Osteoblast (primary cell): ENCODE data around the gene PHLDA3. TPM values are rescaled to one million over a fixed set of nuclear protein-coding genes. Genes with fewer than 3 reads are reported as not detected.

ENCODE experiments used
- DNase-seq: peaks from one replicate; pipeline ENCODE4 v3.0.0; 2011; ENCODE audit warnings: low spot score, mixed read lengths; ENCODE audit not compliant: insufficient read length; ENCODE audit errors: missing footprints
- H2AFZ ChIP-seq: 2 replicates; pipeline ENCODE4 v1.6.0; 2011; ENCODE audit warnings: mild to moderate bottlenecking, low read length
- H3K27ac ChIP-seq: 2 replicates; pipeline ENCODE4 v1.5.1; 2011; ENCODE audit warnings: mild to moderate bottlenecking, low read depth, low read length, moderate library complexity
- H3K27me3 ChIP-seq: 2 replicates; pipeline ENCODE4 v1.6.0; 2012; ENCODE audit warnings: mild to moderate bottlenecking, control low read depth, inconsistent platforms, low read length, moderate library complexity; ENCODE audit not compliant: insufficient read depth
- H3K36me3 ChIP-seq: 2 replicates; pipeline ENCODE4 v1.5.1; 2011; ENCODE audit warnings: mild to moderate bottlenecking, low read length, control low read depth, moderate library complexity; ENCODE audit not compliant: insufficient read depth
- H3K4me1 ChIP-seq: 2 replicates; pipeline ENCODE4 v1.5.1; 2011; ENCODE audit warnings: mild to moderate bottlenecking, low read length, control low read depth, moderate library complexity; ENCODE audit not compliant: insufficient read depth
- H3K4me2 ChIP-seq: 2 replicates; pipeline ENCODE4 v1.6.0; 2011; ENCODE audit warnings: mild to moderate bottlenecking, low read length; ENCODE audit not compliant: insufficient read depth
- H3K4me3 ChIP-seq: fragments of 200-600 bp; sonication (generic); 3 replicates; pipeline ENCODE4 v1.5.1; 2012; ENCODE audit warnings: mild to moderate bottlenecking, low read length, inconsistent platforms; ENCODE audit not compliant: insufficient read depth
- H3K79me2 ChIP-seq: 2 replicates; pipeline ENCODE4 v1.6.0; 2012; ENCODE audit warnings: mild to moderate bottlenecking, low read length, control low read depth, inconsistent platforms; ENCODE audit not compliant: insufficient read depth
- H3K9me3 ChIP-seq: 2 replicates; pipeline ENCODE4 v1.5.1; 2011; ENCODE audit warnings: low read depth, low read length, control low read depth
- H4K20me1 ChIP-seq: 2 replicates; pipeline ENCODE4 v1.6.0; 2012; ENCODE audit warnings: mild to moderate bottlenecking, low read length, control low read depth; ENCODE audit not compliant: insufficient read depth
- CTCF ChIP-seq: IDR thresholded peaks from 2 replicates; pipeline ENCODE4 v1.5.1; 2011; ENCODE audit warnings: mild to moderate bottlenecking, low read depth, low read length, moderate library complexity; ENCODE audit errors: extremely low read depth
- total RNA-seq: library from RNA; depleted of rRNA; stranded (reverse); fragments of >200 nt; gene quantifications from 2 replicates; pipeline ENCODE4 v1.2.3, GENCODE V29; 2012

PHLDA3 gene
- total RNA-seq, 1 donor, result 116 TPM

DNA sequence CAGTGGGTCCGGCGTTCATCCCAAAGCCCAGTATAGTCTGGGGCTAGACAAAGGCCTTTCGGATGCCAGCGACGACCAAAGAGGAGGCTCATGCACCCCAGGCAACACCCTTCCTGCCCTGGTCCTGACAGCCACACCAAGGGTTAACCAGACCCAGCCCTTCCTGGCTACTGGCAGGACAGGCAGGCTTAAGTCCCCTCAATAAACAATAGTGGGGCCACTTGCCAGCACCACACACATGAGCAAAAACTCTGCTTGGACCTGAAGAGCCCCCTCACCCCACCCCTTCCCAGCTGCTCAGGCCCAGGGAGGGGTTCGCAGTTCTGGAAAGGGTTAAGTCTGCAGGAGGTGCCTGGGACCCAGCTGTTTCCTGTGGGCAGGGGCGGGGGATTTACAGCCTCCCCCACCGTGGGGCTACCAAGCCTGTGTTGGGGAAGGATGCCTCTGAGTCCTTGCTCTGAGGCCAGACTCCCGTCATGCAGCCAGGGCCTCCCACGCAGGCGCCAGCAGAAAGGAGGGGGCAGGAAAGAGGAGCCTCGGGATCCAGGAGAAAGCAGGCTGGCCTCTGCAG, 18.2 kb downstream of the PHLDA3 start:
- Histone ChIP-seq H3K4me2 (peak overlapping the region; percentile 45), H3K4me1 (peaks cover 44% of the 10 kb centered on the region), H4K20me1 (no peaks in the 10 kb centered on the region), H3K36me3 (no peaks in the 10 kb centered on the region), H2AFZ (peak overlapping the region; percentile 79), H3K27me3 (no peaks in the 10 kb centered on the region), H3K27ac (peak overlapping the region; percentile 85), H3K79me2 (no peaks in the 10 kb centered on the region), H3K4me3 (no peak overlapping the region), H3K9me3 (no peaks in the 10 kb centered on the region)
- peak; percentile 92 for DNase-seq
- TF ChIP-seq CTCF, result no peak

DNA sequence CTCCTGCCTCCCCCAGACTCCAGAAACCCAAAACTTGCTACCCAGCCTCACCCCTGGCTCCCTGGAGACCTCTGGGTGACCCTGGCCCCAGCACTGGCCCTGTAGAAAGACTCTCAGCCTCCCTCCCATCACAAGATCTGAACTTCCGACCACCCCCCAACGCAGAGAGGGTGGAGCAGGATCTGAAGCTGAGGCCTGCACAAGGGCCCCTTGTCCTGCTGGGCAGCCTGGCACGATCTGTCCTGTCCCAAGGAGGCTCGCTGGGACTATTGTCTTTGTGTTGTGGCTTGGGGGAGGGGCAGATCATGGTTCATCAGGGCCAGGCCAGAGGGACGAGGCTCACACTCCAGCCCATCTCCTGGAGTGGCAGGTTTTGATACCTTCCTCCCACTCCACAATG, 20.0 kb downstream of the PHLDA3 start:
- Histone ChIP-seq H4K20me1 (no peaks in the 10 kb centered on the region), H3K27ac (peak overlapping the region; percentile 20), H3K36me3 (no peaks in the 10 kb centered on the region), H3K4me2 (no peak overlapping the region), H3K27me3 (no peaks in the 10 kb centered on the region), H3K9me3 (no peaks in the 10 kb centered on the region), H3K4me3 (no peak overlapping the region), H3K79me2 (no peaks in the 10 kb centered on the region), H3K4me1 (peaks cover 30% of the 10 kb centered on the region), H2AFZ (peak overlapping the region; percentile 19)
- TF ChIP-seq CTCF, result no peak
- DNase-seq, result no peak

DNA sequence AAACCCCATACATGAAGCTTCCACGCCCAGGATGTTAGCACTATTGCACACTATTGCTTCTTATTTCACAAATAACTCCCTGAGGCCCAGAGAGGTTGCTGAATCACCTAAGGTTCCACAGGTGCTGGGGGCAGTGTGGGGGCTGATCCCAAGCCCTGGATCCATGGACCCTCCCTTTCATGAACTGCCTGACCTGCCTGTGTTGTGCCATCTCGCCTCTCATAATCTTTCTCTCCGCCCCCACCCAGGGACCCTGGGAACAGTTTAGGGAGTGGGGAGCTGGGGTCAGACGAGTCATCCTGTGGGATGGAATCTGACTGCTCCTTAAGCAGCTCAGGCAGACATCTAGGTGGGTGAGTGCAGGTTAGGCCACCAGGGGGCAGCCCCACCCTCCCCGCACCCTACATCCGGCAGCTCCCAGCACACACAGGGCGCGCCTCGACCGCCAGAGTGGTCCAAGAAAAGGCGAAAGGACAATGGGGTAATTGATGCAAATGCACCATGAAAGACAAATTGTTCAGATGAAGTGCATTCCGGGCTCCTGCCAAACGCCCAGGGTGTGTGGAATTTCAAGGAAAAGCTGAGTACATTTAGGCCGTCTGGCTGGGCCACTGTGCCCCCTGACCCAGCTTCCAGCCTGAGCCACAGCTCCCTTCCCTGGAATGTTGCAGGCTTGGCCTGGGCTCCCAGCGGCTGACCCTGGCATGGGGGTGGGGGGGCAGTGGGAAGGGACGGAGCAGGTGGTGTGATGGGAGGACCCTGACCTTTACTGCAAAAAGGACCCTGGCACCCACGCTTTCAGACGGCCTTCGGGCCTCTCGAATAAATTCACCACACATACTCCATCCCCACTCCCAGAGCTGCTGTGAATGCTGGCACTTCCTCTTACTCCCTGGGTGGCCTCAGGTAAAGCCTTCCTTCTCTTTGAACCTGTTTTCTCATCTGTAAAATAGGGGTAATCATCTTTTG, 20.8 kb downstream of the PHLDA3 start:
- peak overlapping the region; percentile 33 for H2AFZ ChIP-seq
- H3K4me2 ChIP-seq, result no peak overlapping the region

More for the DNA sequence above, 20.8 kb downstream of the PHLDA3 start:
- peak; percentile 95 for DNase-seq
- no peak overlapping the region for H3K4me3 ChIP-seq
- peak; percentile 80 for TF ChIP-seq CTCF
- no peaks in the 10 kb centered on the region for H3K79me2 ChIP-seq
- no peaks in the 10 kb centered on the region for H3K9me3 ChIP-seq
- H3K27me3 ChIP-seq, result no peaks in the 10 kb centered on the region
- peaks cover 24% of the 10 kb centered on the region for H3K4me1 ChIP-seq
- H4K20me1 ChIP-seq, result no peaks in the 10 kb centered on the region
- H3K27ac ChIP-seq, result peak overlapping the region; percentile 20
- H3K36me3 ChIP-seq, result no peaks in the 10 kb centered on the region
